Stomach smooth muscle (tissue), 2 donors: ENCODE measurements around the gene SLC9A4.

Experiments used
- H3K27ac ChIP-seq: one replicate; pipeline ENCODE4 v1.7.0; 2013; ENCODE audit warnings: mild to moderate bottlenecking, low read length, inconsistent platforms
- H3K27me3 ChIP-seq, 2 donors: one replicate each; pipeline ENCODE4 v1.7.0; 2013; ENCODE audit warnings: low read length in 2 of 2; ENCODE audit not compliant: insufficient read depth in 2 of 2, control insufficient read depth in 1 of 2
- H3K36me3 ChIP-seq, 2 donors: one replicate each; pipeline ENCODE4 v1.7.0; 2013; ENCODE audit warnings: low read length in 2 of 2; ENCODE audit not compliant: control insufficient read depth in 2 of 2, insufficient read depth in 2 of 2
- H3K4me1 ChIP-seq: one replicate; pipeline ENCODE4 v1.7.0; 2013; ENCODE audit warnings: low read length; ENCODE audit not compliant: control insufficient read depth, insufficient read depth
- H3K4me3 ChIP-seq, 2 donors: one replicate each; pipeline ENCODE4 v1.7.0; 2013; ENCODE audit warnings: low read length in 2 of 2
- H3K9ac ChIP-seq, 2 donors: one replicate each; pipeline ENCODE4 v1.7.0; 2013; ENCODE audit warnings: low read length in 2 of 2, mild to moderate bottlenecking in 1 of 2
- H3K9me3 ChIP-seq, 2 donors: one replicate each; pipeline ENCODE4 v1.7.0; 2013; ENCODE audit warnings: low read length in 2 of 2; ENCODE audit not compliant: control insufficient read depth in 2 of 2
- donor health status: healthy.
- donor health status: Pancreatic carcinoma.

The SLC9A4 gene

GRCh38 chr2:102436323-102436722 is 36.7 kb upstream of the SLC9A4 start:
- Histone ChIP-seq H3K4me3 (no peak overlapping the region), H3K4me1 (no peaks in the 10 kb centered on the region), H3K27me3 (no peaks in the 10 kb centered on the region), H3K9me3 (no peaks in the 10 kb centered on the region), H3K27ac (no peak overlapping the region), H3K9ac (no peak overlapping the region), H3K36me3 (no peaks in the 10 kb centered on the region)

- no peaks in the 10 kb centered on the region for H3K36me3 ChIP-seq
- no peaks in the 10 kb centered on the region for H3K4me1 ChIP-seq
- no peaks in the 10 kb centered on the region for H3K27me3 ChIP-seq
- H3K9me3 ChIP-seq, result no peaks in the 10 kb centered on the region
- H3K27ac ChIP-seq, result no peak overlapping the region
- no peak overlapping the region for H3K4me3 ChIP-seq
- H3K9ac ChIP-seq, result no peak overlapping the region
Observed at GRCh38 chr2:102437122-102437521, 35.9 kb upstream of the SLC9A4 start.

- Histone ChIP-seq H3K4me3 (no peak overlapping the region), H3K4me1 (no peaks in the 10 kb centered on the region), H3K27ac (no peak overlapping the region), H3K27me3 (no peaks in the 10 kb centered on the region), H3K36me3 (no peaks in the 10 kb centered on the region), H3K9ac (no peak overlapping the region), H3K9me3 (no peaks in the 10 kb centered on the region)
Observed at GRCh38 chr2:102438111-102438510, 34.9 kb upstream of the SLC9A4 start.

DNA sequence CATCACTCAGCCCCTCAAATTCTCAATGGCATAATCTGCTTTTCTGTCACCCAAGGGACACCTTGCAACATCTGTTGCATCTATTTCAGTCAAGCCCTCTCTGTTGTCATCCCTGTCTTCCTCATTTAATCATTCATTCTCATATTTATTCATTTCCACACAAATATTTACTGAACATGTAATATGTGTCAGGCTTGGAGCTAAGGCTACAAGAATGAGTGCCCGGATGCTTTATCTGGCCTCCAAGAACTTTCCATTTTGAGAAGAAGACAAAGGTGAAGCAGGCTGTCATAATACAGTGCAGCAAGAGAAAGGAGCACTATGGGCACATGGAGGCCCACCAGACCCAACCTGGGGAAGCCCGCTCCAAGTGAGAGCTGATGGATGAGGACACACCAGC is 34.4 kb upstream of the SLC9A4 start:
- no peak overlapping the region for H3K4me3 ChIP-seq
- no peak overlapping the region for H3K9ac ChIP-seq
- no peaks in the 10 kb centered on the region for H3K36me3 ChIP-seq
- no peak overlapping the region for H3K27ac ChIP-seq
- no peaks in the 10 kb centered on the region for H3K4me1 ChIP-seq
- no peaks in the 10 kb centered on the region for H3K27me3 ChIP-seq
- H3K9me3 ChIP-seq, result no peaks in the 10 kb centered on the region

DNA sequence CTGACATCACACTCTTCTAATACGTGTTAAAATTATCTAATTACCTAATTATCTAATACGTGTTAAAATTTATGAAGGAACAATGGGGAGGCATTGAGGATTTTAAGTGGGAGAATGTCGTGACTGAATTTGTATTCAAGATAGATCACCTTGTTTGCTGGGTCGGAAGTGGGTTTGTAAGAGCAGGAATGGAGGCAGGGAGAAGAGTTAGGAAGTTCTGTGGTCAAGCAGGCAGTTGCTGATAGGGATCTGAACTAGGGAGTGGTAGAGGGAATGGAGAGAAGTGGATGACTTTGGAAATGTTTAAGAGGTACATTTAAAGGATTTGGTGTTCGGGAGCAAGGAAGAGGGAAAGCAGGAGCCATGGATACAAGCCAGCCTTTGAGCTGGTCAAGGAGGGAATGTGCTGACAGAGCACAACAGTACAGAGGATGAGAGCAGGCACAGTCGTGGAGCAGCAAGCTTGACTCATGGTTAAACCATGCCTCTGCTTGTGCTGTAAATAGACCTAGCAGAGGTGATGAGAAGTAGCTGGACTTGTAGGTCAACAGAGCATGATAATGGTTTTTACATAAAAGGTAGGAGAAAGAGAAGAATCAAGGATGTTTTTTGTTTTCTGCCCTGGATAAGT is 33.8 kb upstream of the SLC9A4 start:
- no peak overlapping the region for H3K9ac ChIP-seq
- no peaks in the 10 kb centered on the region for H3K36me3 ChIP-seq
- H3K4me3 ChIP-seq, result no peak overlapping the region
- H3K9me3 ChIP-seq, result no peaks in the 10 kb centered on the region
- no peaks in the 10 kb centered on the region for H3K4me1 ChIP-seq
- no peaks in the 10 kb centered on the region for H3K27me3 ChIP-seq
- no peak overlapping the region for H3K27ac ChIP-seq

DNA sequence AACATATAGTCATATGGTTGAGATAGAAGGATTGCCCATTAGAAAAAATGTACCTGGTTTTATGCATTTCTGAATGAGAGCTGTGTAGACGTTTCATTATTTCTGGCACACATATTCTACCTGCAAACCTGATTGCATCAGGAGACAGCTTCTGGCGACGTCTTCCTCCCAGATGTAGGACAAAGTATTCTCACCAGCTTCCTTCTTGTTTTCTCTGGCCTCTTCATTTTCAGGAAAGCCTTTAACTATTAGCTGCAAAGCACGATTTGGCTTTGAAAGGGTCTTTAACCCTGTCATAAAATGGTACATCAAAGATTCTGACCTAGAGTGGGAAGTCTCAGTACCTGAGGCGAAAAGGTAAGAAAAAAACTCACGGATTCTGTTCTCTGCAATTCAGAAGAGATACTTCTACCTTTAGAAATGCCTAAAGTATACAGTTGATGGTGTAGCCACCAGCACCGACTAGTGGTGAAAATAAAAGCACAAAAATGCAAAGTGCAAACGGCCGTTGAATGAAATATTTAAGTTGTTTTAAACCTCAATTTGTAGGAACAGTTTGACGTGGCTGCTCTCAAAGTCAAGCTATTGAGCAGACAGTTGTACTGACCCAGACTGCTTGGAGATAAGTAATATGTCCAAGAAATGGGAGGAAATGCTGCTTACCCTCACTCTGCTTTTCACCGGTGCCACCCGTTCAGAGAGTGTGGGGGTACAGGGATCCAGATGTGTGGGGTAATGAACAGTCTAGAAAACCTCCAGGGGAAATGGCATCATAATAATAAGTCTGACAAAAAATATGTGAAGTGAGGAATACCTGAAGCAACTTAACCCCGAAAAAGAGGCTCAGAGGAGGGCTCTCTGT is 29.8 kb upstream of the SLC9A4 start:
- H3K4me1 ChIP-seq, result no peaks in the 10 kb centered on the region
- H3K27ac ChIP-seq, result no peak overlapping the region
- H3K27me3 ChIP-seq, result no peaks in the 10 kb centered on the region
- H3K9me3 ChIP-seq, result no peaks in the 10 kb centered on the region
- H3K9ac ChIP-seq, result no peak overlapping the region
- no peak overlapping the region for H3K4me3 ChIP-seq
- H3K36me3 ChIP-seq, result no peaks in the 10 kb centered on the region

GRCh38 chr2:102444233-102444632 is 28.8 kb upstream of the SLC9A4 start:
- H3K27ac ChIP-seq, result no peak overlapping the region
- H3K27me3 ChIP-seq, result no peaks in the 10 kb centered on the region
- no peaks in the 10 kb centered on the region for H3K4me1 ChIP-seq
- no peaks in the 10 kb centered on the region for H3K9me3 ChIP-seq
- H3K4me3 ChIP-seq, result no peak overlapping the region
- H3K36me3 ChIP-seq, result no peaks in the 10 kb centered on the region
- H3K9ac ChIP-seq, result no peak overlapping the region

DNA sequence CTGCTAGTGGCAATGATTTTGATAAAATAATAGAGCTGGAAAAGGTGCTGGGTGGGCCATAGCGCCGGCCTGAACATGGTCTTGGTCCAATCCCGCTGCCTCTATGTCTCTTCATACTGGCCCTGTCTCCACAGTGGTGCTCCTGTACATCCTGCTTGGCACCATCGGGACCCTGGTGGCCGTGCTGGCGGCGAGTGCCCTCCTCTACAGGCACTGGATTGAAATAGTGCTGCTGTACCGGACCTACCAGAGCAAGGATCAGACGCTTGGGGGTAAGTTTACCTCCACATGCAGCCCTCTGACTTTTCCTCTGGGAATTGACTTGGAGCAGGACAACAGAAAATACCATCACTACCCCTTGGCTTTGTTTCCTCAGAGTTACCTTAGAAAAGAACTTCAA is 26.1 kb upstream of the SLC9A4 start:
- Histone ChIP-seq H3K9ac (no peak overlapping the region), H3K4me3 (no peak overlapping the region), H3K9me3 (no peaks in the 10 kb centered on the region)

GRCh38 chr2:102449370-102449974 is 23.6 kb upstream of the SLC9A4 start:
- Histone ChIP-seq H3K4me1 (no peaks in the 10 kb centered on the region), H3K9me3 (no peaks in the 10 kb centered on the region), H3K36me3 (no peaks in the 10 kb centered on the region), H3K9ac (no peak overlapping the region), H3K27ac (no peak overlapping the region), H3K4me3 (no peak overlapping the region), H3K27me3 (peaks cover 0 to 3% of the 10 kb centered on the region in 2 donors)

More for the DNA sequence above, 26.1 kb upstream of the SLC9A4 start:
- Histone ChIP-seq H3K27me3 (peaks cover 0 to 3% of the 10 kb centered on the region in 2 donors), H3K4me1 (no peaks in the 10 kb centered on the region), H3K27ac (no peak overlapping the region), H3K36me3 (no peaks in the 10 kb centered on the region)

DNA sequence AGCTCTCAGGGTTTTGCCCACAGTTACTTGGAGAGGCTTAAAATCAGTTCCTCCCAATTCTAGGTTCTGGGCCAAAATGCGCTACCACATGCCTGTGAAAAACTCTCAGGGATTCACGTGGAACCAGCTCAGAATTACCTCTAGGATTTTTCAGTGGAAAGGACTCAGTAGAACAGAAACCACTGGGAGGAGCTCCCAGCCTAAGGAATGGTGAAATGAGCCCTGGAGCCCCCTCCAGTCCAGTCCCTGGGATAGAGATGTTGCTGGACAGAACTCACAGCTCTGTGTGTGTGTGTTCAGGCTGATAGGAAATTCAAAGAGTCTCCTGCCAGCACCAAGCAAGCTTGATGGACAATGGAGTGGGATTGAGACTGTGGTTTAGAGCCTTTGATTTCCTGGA is 21.1 kb upstream of the SLC9A4 start:
- Histone ChIP-seq H3K36me3 (no peaks in the 10 kb centered on the region), H3K27me3 (peaks cover 0 to 3% of the 10 kb centered on the region in 2 donors), H3K4me3 (no peak overlapping the region), H3K9me3 (peaks cover 0 to 3% of the 10 kb centered on the region in 2 donors), H3K27ac (no peak overlapping the region), H3K9ac (no peak overlapping the region), H3K4me1 (no peaks in the 10 kb centered on the region)

DNA sequence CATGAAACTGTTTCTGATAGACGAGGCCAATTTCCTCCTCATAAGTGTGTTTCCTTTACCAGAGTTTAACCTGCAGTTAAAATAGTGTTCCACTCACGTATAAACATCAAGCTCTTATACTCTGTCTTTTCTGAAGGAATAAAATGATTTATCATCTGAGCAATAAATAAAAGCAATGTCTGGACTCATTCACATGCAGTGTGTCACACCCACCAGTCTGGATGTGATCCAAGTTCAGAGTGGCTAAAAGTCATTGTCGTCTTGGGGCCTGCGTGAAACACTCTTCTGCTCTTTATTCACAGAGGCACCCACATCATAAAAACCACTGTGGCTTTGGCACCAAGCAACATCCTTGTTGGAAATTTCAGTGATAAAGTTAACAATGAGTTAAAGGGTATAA is 19.5 kb upstream of the SLC9A4 start:
- Histone ChIP-seq H3K36me3 (no peaks in the 10 kb centered on the region), H3K4me3 (no peak overlapping the region), H3K4me1 (no peaks in the 10 kb centered on the region), H3K9ac (no peak overlapping the region), H3K27me3 (peaks cover 0 to 3% of the 10 kb centered on the region in 2 donors), H3K9me3 (peaks cover 0 to 3% of the 10 kb centered on the region in 2 donors), H3K27ac (no peak overlapping the region)
